Mesenchymal stem cell (in vitro differentiated cells and primary cell): Measurements from ENCODE around the gene NOB1.
"Not testable (repeated sequence)": the region's sequence is repeated elsewhere in the genome, so short reads cannot be mapped to it uniquely, and the experiment has no call there.

Experiments
- DNase-seq: peaks from one replicate; pipeline ENCODE4 v3.0.0-alpha.2; 2013
- H2AFZ ChIP-seq: one replicate; pipeline ENCODE4 v1.6.1; 2013; ENCODE audit warnings: low read depth, mild to moderate bottlenecking, control low read depth, inconsistent platforms, low read length, moderate library complexity
- H2AK5ac ChIP-seq: 2 replicates; pipeline ENCODE4 v1.6.1; 2013; ENCODE audit warnings: low read length, moderate library complexity, mild to moderate bottlenecking, inconsistent platforms; ENCODE audit not compliant: severe bottlenecking
- H2BK120ac ChIP-seq: one replicate; pipeline ENCODE4 v1.6.1; 2013; ENCODE audit warnings: low read depth, mild to moderate bottlenecking, inconsistent platforms, low read length, moderate library complexity
- H2BK12ac ChIP-seq, 2 experiments: one replicate each; pipeline ENCODE4 v1.6.1; 2013; ENCODE audit warnings: inconsistent platforms in 2 of 2, low read length in 2 of 2, mild to moderate bottlenecking in 2 of 2, moderate library complexity in 2 of 2, control low read depth in 1 of 2
- H2BK15ac ChIP-seq: one replicate; pipeline ENCODE4 v1.6.1; 2013; ENCODE audit warnings: mild to moderate bottlenecking, low read depth, inconsistent platforms; ENCODE audit not compliant: poor library complexity, severe bottlenecking
- H2BK5ac ChIP-seq: 2 replicates; pipeline ENCODE4 v1.6.1; 2013; ENCODE audit warnings: low read depth, mild to moderate bottlenecking, low read length, control low read depth, inconsistent platforms; ENCODE audit not compliant: poor library complexity, severe bottlenecking
- H3K14ac ChIP-seq, 2 experiments: one replicate each; pipeline ENCODE4 v1.6.1; 2013; ENCODE audit warnings: inconsistent platforms in 2 of 2, low read length in 2 of 2, control low read depth in 1 of 2, mild to moderate bottlenecking in 1 of 2, moderate library complexity in 1 of 2
- H3K18ac ChIP-seq, 2 experiments: one replicate each; pipeline ENCODE4 v1.6.1; 2013; ENCODE audit warnings: inconsistent platforms in 2 of 2, low read length in 2 of 2, control low read depth in 1 of 2, low read depth in 1 of 2, mild to moderate bottlenecking in 1 of 2
- H3K23ac ChIP-seq, 2 experiments: one replicate each; pipeline ENCODE4 v1.6.1; 2013; ENCODE audit warnings: inconsistent platforms in 2 of 2, low read length in 2 of 2, mild to moderate bottlenecking in 2 of 2, moderate library complexity in 2 of 2, control low read depth in 1 of 2
- H3K27ac ChIP-seq: 2 replicates; pipeline ENCODE4 v1.5.1; 2013; ENCODE audit warnings: mild to moderate bottlenecking, moderate library complexity, low read length, control low read depth, inconsistent platforms; ENCODE audit not compliant: poor library complexity, severe bottlenecking
- H3K27me3 ChIP-seq, 2 experiments: 2 replicates each; pipeline versions ENCODE4 v1.6.1 to v1.7.0; 2013; ENCODE audit warnings: low read length in 2 of 2, mild to moderate bottlenecking in 2 of 2, moderate library complexity in 2 of 2, control low read depth in 1 of 2, inconsistent platforms in 1 of 2; ENCODE audit not compliant: control insufficient read depth in 1 of 2, insufficient read depth in 1 of 2
- H3K36me3 ChIP-seq, 2 experiments: 2 replicates each; pipeline versions ENCODE4 v1.6.1 to v1.7.0; 2013; ENCODE audit warnings: low read length in 2 of 2, control low read depth in 1 of 2, inconsistent platforms in 1 of 2, low read depth in 1 of 2, mild to moderate bottlenecking in 1 of 2; ENCODE audit not compliant: insufficient read depth in 2 of 2, control insufficient read depth in 1 of 2
- H3K4ac ChIP-seq, 2 experiments: one replicate each; pipeline ENCODE4 v1.6.1; 2013; ENCODE audit warnings: inconsistent platforms in 2 of 2, low read length in 2 of 2, mild to moderate bottlenecking in 2 of 2, moderate library complexity in 2 of 2, control low read depth in 1 of 2, low read depth in 1 of 2
- H3K4me1 ChIP-seq: 2 replicates; pipeline ENCODE4 v1.6.1; 2013; ENCODE audit warnings: low read depth, low read length, control low read depth; ENCODE audit not compliant: control insufficient read depth, insufficient read depth
- H3K4me2 ChIP-seq: 2 replicates; pipeline ENCODE4 v1.6.1; 2013; ENCODE audit warnings: low read length, mild to moderate bottlenecking, inconsistent platforms; ENCODE audit not compliant: poor library complexity, severe bottlenecking
- H3K4me3 ChIP-seq, 2 experiments: 2 replicates each; pipeline versions ENCODE4 v1.5.1 to v1.7.0; 2013; ENCODE audit warnings: low read length in 2 of 2, mild to moderate bottlenecking in 2 of 2, control low read depth in 1 of 2, low read depth in 1 of 2; ENCODE audit not compliant: insufficient read depth in 1 of 2
- H3K79me1 ChIP-seq: replicated peaks from 2 replicates; pipeline ENCODE4 v1.6.1; 2013; ENCODE audit warnings: mild to moderate bottlenecking, control low read depth, low read length, inconsistent platforms; ENCODE audit not compliant: poor library complexity, severe bottlenecking
- H3K9ac ChIP-seq: 2 replicates; pipeline ENCODE4 v1.7.0; 2013; ENCODE audit warnings: mild to moderate bottlenecking, low read length, moderate library complexity
- H3K9me3 ChIP-seq: 2 replicates; pipeline ENCODE4 v1.7.0; 2013; ENCODE audit warnings: mild to moderate bottlenecking, low read length; ENCODE audit not compliant: control insufficient read depth
- H4K8ac ChIP-seq: one replicate; pipeline ENCODE4 v1.6.1; 2013; ENCODE audit warnings: inconsistent platforms, mild to moderate bottlenecking, low read length, moderate library complexity
- H4K91ac ChIP-seq: one replicate; pipeline ENCODE4 v1.6.1; 2013; ENCODE audit warnings: mild to moderate bottlenecking, low read length, inconsistent platforms
- WGBS: methylation state at CpG from one replicate; pipeline ENCODE4 v1.1.7; 2013; ENCODE audit warnings: mixed read lengths; 5-methylcytosine and 5-hydroxymethylcytosine counted together

Gene NOB1

DNA sequence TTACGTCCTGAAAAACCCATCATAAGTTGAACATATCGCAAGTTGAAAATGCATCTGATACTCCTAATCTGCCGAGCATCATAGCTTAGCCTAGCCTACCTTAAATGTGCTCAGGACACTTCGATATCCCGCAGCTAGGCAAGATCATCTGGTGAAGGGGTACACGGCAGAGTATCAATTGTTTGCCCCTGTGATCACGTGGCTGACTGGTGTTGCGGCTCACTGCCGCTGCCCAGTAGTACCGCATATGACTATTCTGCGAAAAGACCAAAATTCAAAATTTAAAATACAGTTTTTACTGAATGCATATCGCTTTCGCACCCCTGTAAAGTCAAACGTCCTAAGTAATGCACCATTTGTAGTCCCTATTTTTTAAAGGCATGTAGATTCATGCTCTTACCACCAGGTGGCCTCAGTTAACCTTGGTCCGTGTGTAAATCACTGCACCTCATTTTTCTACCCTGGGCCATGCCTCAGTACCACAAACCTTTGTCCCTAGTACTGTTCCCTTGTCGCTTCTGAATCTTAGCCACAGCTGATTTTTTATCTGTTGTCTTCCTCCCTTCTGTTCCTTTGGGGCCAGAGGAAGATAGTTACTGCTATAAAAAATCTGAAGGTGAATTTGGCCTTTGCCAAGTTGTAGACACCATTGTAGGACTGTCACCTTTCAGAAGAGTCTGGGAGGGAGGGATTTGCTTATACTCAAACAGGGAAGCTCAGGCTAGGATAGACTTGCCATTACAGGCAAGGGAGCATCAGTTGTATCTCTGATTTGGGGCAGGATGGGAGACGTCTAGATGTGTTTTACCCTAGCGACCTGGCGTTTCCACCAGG is 41.8 kb upstream of the NOB1 start:
- no peak overlapping the region for H2AK5ac ChIP-seq
- no peak overlapping the region for H3K23ac ChIP-seq
- no peak overlapping the region for H2BK5ac ChIP-seq
- H3K4ac ChIP-seq = no peak overlapping the region
- H3K18ac ChIP-seq = no peak overlapping the region
- H3K27me3 ChIP-seq = no peaks in the 10 kb centered on the region
- H3K36me3 ChIP-seq = peaks cover 16 to 20% of the 10 kb centered on the region in 2 experiments
- peak overlapping the region; percentile 69 for H3K9ac ChIP-seq
- no peak overlapping the region for H3K4me3 ChIP-seq
- no peak overlapping the region for H4K8ac ChIP-seq
- 57% methylated on average over 19 of the region's 19 CpGs for WGBS
- no peak overlapping the region for H4K91ac ChIP-seq
- H2BK120ac ChIP-seq = no peak overlapping the region
- no peak overlapping the region for H2BK15ac ChIP-seq
- H3K14ac ChIP-seq = no peak overlapping the region
- H2AFZ ChIP-seq = no peak overlapping the region
- peaks cover 2% of the 10 kb centered on the region for H3K4me1 ChIP-seq
- H3K79me1 ChIP-seq = peaks cover 17% of the 10 kb centered on the region
- no peak overlapping the region for H3K27ac ChIP-seq
- peak; percentile 66 for DNase-seq
- no peaks in the 10 kb centered on the region for H3K9me3 ChIP-seq
- peak overlapping the region; percentile 51 for H3K4me2 ChIP-seq
- H2BK12ac ChIP-seq = no peak overlapping the region

DNA sequence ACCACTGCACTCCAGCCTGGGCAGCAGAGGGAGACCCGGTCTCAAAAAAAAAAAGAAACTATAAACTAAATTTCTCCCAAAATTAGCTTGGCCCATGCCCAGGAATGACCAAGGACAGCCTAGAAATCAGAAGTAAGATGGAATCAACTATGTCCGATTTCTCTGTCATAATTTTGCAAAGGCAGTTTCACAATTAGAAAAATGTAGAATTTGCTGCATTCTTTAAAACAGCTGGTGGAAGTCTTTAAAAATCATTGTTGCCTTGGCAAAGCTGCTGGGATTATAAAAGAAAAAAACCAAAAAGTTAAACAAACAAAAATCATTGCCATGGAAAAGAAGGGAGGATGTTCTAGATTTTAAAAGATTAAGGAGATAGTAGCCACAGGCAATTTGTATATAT is 39.8 kb upstream of the NOB1 start:
- no peak overlapping the region for H3K23ac ChIP-seq
- no peak overlapping the region for H2BK120ac ChIP-seq
- H4K8ac ChIP-seq = no peak overlapping the region
- no peak overlapping the region for H2AK5ac ChIP-seq
- no peak overlapping the region for H2BK5ac ChIP-seq
- H3K79me1 ChIP-seq = peaks cover 18% of the 10 kb centered on the region
- H3K18ac ChIP-seq = no peak overlapping the region
- no peak overlapping the region for H3K4ac ChIP-seq
- no peak overlapping the region for H3K4me2 ChIP-seq
- H3K4me1 ChIP-seq = peaks cover 2% of the 10 kb centered on the region
- H2BK12ac ChIP-seq = no peak overlapping the region
- no peak overlapping the region for H3K14ac ChIP-seq
- H3K9me3 ChIP-seq = no peaks in the 10 kb centered on the region
- H3K9ac ChIP-seq = no peak overlapping the region
- no peak overlapping the region for H2BK15ac ChIP-seq
- no peak overlapping the region for H3K27ac ChIP-seq
- 96% methylated on average over 2 of the region's 2 CpGs for whole genome bisulfite sequencing
- no peaks in the 10 kb centered on the region for H3K27me3 ChIP-seq
- no peak overlapping the region for H3K4me3 ChIP-seq
- H3K36me3 ChIP-seq = peaks cover 14% of the 10 kb centered on the region in 2 experiments
- H4K91ac ChIP-seq = no peak overlapping the region
- H2AFZ ChIP-seq = no peak overlapping the region
- no peak for DNase-seq

DNA sequence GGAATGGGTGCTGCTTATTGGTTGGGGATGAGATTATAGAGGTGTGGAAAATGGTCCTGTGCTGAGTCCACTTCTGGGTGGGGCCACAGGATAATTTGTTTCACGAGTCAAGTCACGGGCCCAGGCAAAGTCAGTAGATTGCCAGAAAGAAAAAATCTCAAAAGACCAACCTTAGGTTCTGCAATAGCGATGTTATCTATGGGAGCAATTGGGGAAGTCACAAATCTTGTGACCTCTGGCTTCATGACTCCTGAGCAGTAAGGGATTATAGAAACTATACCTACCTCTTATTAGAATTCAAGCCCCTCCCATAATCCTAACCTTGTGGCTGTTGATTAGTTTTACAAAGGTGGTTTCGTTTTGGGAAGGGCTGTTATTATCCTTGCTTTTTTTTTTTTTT is 38.8 kb upstream of the NOB1 start:
- WGBS = 92% methylated on average over 4 of the region's 4 CpGs
- Histone ChIP-seq H3K4me3 (no peak overlapping the region), H3K9ac (no peak overlapping the region), H2BK5ac (no peak overlapping the region), H4K8ac (no peak overlapping the region), H3K4me2 (no peak overlapping the region), H2BK15ac (no peak overlapping the region), H3K23ac (no peak overlapping the region), H3K27ac (no peak overlapping the region), H3K27me3 (no peaks in the 10 kb centered on the region), H3K18ac (no peak overlapping the region), H3K4ac (no peak overlapping the region), H3K4me1 (peaks cover 2% of the 10 kb centered on the region), H2AFZ (no peak overlapping the region), H3K79me1 (peaks cover 15% of the 10 kb centered on the region), H2BK120ac (no peak overlapping the region), H3K36me3 (peaks cover 9 to 14% of the 10 kb centered on the region in 2 experiments), H2BK12ac (no peak overlapping the region), H2AK5ac (no peak overlapping the region), H3K9me3 (no peaks in the 10 kb centered on the region), H3K14ac (no peak overlapping the region), H4K91ac (no peak overlapping the region)
- no peak for DNase-seq

DNA sequence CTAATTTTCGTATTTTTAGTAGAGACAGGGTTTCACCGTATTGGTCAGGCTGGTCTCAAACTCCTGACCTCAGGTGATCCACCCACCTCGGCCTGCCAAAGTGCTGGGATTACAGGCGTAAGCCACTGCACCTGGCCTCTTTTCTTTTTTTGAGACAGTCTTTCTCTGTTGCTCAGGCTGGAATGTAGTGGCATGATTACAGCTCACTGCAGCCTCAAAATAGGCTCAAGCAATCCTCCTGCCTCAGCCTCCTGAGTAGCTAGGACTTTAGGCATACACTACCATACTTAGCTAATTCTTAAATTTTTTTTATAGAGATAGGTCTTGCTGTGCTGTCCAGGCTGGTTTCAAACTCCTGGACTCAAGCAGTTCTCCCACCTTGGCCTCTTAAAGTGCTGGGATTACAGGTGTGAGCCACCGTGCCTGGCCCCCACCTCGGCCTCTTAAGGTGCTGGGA is 36.7 kb upstream of the NOB1 start:
- DNase-seq, H3K9me3 ChIP-seq, H2BK5ac ChIP-seq, H3K4ac ChIP-seq, H2BK15ac ChIP-seq, H3K79me1 ChIP-seq, H2BK120ac ChIP-seq, H3K9ac ChIP-seq, H4K91ac ChIP-seq, H3K27me3 ChIP-seq, H2BK12ac ChIP-seq, H2AK5ac ChIP-seq, H3K4me3 ChIP-seq, H3K4me2 ChIP-seq, H3K23ac ChIP-seq, H3K4me1 ChIP-seq, H3K18ac ChIP-seq, H4K8ac ChIP-seq, H3K27ac ChIP-seq, H2AFZ ChIP-seq, H3K14ac ChIP-seq: not testable (repeated sequence)
- 97% methylated on average over 5 of the region's 6 CpGs for WGBS
- peaks cover 21 to 23% of the 10 kb centered on the region in 2 experiments for H3K36me3 ChIP-seq
